WERI-Rb-1 (cell line): Measurements from ENCODE around the gene CLEC14A.

ENCODE experiments used
- DNase-seq: peaks from one replicate; pipeline ENCODE4 v3.0.0-alpha.2; 2020
- H3K27ac ChIP-seq: fragments of 250-450 bp; sonication (Bioruptor Pico); 2 replicates; pipeline ENCODE4 v1.5.1; 2020; ENCODE audit warnings: mild to moderate bottlenecking, moderate library complexity
- H3K27me3 ChIP-seq: fragments of 250-450 bp; sonication (Bioruptor Pico); 2 replicates; pipeline ENCODE4 v1.5.1; 2021; ENCODE audit warnings: mild to moderate bottlenecking, low read depth, moderate library complexity; ENCODE audit not compliant: insufficient read depth, severe bottlenecking
- H3K36me3 ChIP-seq: fragments of 250-450 bp; sonication (Bioruptor Pico); 2 replicates; pipeline ENCODE4 v1.5.1; 2020; ENCODE audit warnings: mild to moderate bottlenecking, moderate library complexity
- H3K4me3 ChIP-seq: 2 replicates; pipeline ENCODE4 v1.5.1; 2011; ENCODE audit warnings: low read depth, mild to moderate bottlenecking, control low read depth, low read length
- H3K9me3 ChIP-seq: fragments of 250-450 bp; sonication (Bioruptor Pico); 2 replicates; pipeline ENCODE4 v1.5.1; 2021; ENCODE audit warnings: mild to moderate bottlenecking, moderate library complexity; ENCODE audit not compliant: severe bottlenecking
- CTCF ChIP-seq: IDR thresholded peaks from 2 replicates; pipeline ENCODE4 v1.5.1; 2011; ENCODE audit warnings: low read depth, mild to moderate bottlenecking, control low read depth, inconsistent platforms, low read length

The CLEC14A gene

GRCh38 chr14:38224338-38224737, 31.6 kb downstream of the CLEC14A start:
- no peaks in the 10 kb centered on the region for H3K9me3 ChIP-seq
- no peak for TF ChIP-seq CTCF
- H3K36me3 ChIP-seq, result no peaks in the 10 kb centered on the region
- no peak overlapping the region for H3K4me3 ChIP-seq
- peaks cover 14% of the 10 kb centered on the region for H3K27me3 ChIP-seq
- no peak overlapping the region for H3K27ac ChIP-seq
- DNase-seq, result no peak

DNA sequence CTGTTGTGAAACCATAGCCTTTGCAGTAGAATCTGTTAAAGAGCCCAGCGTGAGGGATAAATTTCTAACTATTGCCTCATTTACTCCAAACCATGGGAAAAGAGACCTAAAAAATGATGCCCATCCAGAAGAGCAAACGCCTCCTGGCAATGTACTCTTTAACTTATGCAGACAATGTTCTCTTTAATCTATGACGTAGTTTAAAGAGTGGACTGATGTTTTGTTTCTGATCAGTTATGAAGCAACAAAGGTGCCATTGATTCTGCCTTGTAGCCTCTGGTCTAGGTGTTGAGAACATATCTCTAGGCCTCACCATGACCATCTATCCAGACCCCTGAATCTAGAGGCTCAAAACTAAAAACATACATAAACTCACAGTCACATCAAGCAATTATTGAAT, 34.8 kb downstream of the CLEC14A start:
- no peak for TF ChIP-seq CTCF
- DNase-seq, result no peak

GRCh38 chr14:38217553-38217952, 38.3 kb downstream of the CLEC14A start:
- DNase-seq, result no peak
- no peak overlapping the region for H3K27ac ChIP-seq
- peaks cover 12% of the 10 kb centered on the region for H3K27me3 ChIP-seq
- no peak for TF ChIP-seq CTCF
- H3K9me3 ChIP-seq, result no peaks in the 10 kb centered on the region
- H3K4me3 ChIP-seq, result no peak overlapping the region
- H3K36me3 ChIP-seq, result no peaks in the 10 kb centered on the region

More for the DNA sequence above, 34.8 kb downstream of the CLEC14A start:
- Histone ChIP-seq H3K4me3 (no peak overlapping the region), H3K27me3 (peaks cover 10% of the 10 kb centered on the region), H3K27ac (no peak overlapping the region), H3K36me3 (no peaks in the 10 kb centered on the region), H3K9me3 (no peaks in the 10 kb centered on the region)

- Histone ChIP-seq H3K36me3 (no peaks in the 10 kb centered on the region), H3K9me3 (peaks cover 11% of the 10 kb centered on the region), H3K27me3 (peaks cover 48% of the 10 kb centered on the region), H3K4me3 (no peak overlapping the region), H3K27ac (no peak overlapping the region)
- no peak for DNase-seq
- no peak for TF ChIP-seq CTCF
Measured at GRCh38 chr14:38213001-38213400, 42.9 kb downstream of the CLEC14A start.

DNA sequence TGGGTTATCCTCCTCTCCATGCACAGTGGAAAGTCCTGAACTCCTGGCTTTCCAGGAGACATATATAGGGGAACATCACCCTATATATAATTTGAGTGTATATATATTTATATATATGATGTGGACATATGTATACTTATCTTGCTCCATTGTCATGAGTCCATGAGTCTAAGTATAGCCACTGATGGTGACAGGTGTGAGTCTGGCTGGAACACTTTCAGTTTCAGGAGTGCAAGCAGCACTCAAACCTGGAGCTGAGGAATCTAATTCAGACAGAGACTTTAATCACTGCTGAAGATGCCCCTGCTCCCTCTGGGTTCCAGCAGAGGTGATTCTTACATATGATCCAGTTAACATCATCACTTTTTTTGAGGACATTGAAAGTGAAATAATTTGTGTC, 43.8 kb downstream of the CLEC14A start:
- Histone ChIP-seq H3K36me3 (no peaks in the 10 kb centered on the region), H3K4me3 (no peak overlapping the region), H3K9me3 (peaks cover 11% of the 10 kb centered on the region), H3K27ac (no peak overlapping the region), H3K27me3 (peaks cover 54% of the 10 kb centered on the region)
- no peak for TF ChIP-seq CTCF
- DNase-seq, result no peak

- no peak overlapping the region for H3K27ac ChIP-seq
- H3K36me3 ChIP-seq, result no peaks in the 10 kb centered on the region
- H3K4me3 ChIP-seq, result no peak overlapping the region
- H3K27me3 ChIP-seq, result peaks cover 54% of the 10 kb centered on the region
- TF ChIP-seq CTCF, result no peak
- peaks cover 11% of the 10 kb centered on the region for H3K9me3 ChIP-seq
- no peak for DNase-seq
Measured at GRCh38 chr14:38211255-38211735, 44.6 kb downstream of the CLEC14A start.
